Central memory CD8-positive, alpha-beta T cell (primary cell): Measurements from ENCODE around the gene RSAD1.
A peak's percentile ranks its signal among the peaks of the same experiment; 100 is the strongest.

Experiments used
- ATAC-seq: fragments of 150-1000 bp; cut with Tn5 transposase; replicated peaks from 2 replicates; pipeline ENCODE4 v1.10.0; 2022; ENCODE audit warnings: mild to moderate bottlenecking, moderate FRiP score, moderate number of reproducible peaks; ENCODE audit not compliant: poor library complexity, severe bottlenecking; ENCODE audit errors: extremely low read depth
- DNase-seq, 2 donors: peaks; one replicate each; pipeline ENCODE4 v3.0.0; 2021; ENCODE audit warnings: low spot score in 2 of 2
- H3K27ac Mint-ChIP-seq: one replicate; pipeline ENCODE4 v1.8.0; 2022; ENCODE audit warnings: low read depth, mild to moderate bottlenecking, moderate library complexity, mixed read lengths
- H3K27me3 Mint-ChIP-seq: one replicate; pipeline ENCODE4 v1.8.0; 2022; ENCODE audit warnings: mixed read lengths
- H3K36me3 Mint-ChIP-seq: one replicate; pipeline ENCODE4 v1.8.0; 2022; ENCODE audit warnings: mild to moderate bottlenecking, moderate library complexity, mixed read lengths; ENCODE audit not compliant: insufficient read depth
- H3K4me1 Mint-ChIP-seq: one replicate; pipeline ENCODE4 v1.8.0; 2022; ENCODE audit warnings: mixed read lengths
- H3K4me3 Mint-ChIP-seq: one replicate; pipeline ENCODE4 v1.8.0; 2022; ENCODE audit warnings: mild to moderate bottlenecking, moderate library complexity, mixed read lengths
- H3K9me3 Mint-ChIP-seq: one replicate; pipeline ENCODE4 v1.8.0; 2022; ENCODE audit warnings: mixed read lengths

Gene RSAD1

DNA sequence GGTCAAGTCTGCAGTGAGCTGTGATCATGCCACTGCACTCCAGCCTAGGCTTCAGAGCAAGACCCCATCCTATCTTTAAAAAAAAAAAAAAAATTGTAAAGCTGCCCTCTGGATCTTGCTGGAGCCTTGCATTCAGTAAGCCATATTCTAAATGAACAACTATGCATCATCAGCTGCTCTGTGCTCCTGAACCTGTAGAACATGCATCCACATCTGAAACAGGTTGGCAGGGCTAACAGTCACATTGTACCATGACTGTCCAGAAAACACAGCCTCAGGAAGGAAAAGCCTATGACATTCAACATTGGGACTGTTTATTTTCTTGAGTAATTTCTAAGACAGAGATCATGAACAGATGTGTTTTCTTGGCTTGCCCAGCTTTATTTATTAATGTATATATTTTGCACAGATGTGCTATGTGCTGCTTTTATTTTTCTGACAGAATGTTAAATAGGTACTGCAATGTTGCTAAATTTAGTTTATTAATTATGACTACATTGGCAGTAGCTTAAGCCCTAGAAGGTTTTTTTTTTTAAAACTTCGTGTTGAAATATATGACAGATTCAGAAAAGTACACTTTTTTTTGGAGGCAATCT, 32.8 kb upstream of the RSAD1 start:
- Mint-ChIP-seq H3K4me1 (no peaks in the 10 kb centered on the region), H3K9me3 (no peaks in the 10 kb centered on the region), H3K4me3 (no peak overlapping the region), H3K36me3 (no peaks in the 10 kb centered on the region), H3K27me3 (no peaks in the 10 kb centered on the region), H3K27ac (no peak overlapping the region)
- DNase-seq (no peak), ATAC-seq (no peak)

DNA sequence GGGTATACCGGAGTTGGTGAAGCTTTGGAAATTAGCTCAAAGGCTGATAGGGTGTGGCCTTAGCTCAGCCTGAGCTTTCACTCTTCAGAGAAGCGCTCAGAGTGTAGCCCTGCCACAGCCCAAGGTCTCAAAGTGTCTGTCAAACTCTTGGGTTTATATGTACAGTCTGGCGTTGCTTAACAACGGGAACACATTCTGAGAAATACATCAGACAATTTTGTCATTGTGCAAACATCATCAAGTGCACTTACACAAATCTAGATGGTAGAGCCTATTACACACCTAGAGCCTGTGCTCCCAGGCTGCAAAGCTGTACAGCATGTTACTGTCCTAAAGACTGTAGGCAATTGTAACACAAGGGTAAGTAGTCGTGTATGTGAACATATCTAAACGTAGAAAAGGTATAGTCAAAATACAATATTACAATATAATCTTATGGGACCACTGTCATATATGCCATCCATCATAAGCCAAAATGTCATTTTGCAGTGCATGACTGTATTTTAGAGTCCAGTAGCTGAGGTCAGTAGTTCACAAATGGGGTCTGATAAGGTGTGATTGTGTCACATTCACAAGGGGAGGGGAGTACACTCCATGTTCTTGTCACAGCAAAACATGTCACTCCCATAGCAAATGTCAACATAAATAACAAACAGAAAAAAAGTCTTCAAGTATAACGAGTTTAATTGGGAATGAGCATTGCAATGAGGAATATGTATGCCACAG, 30.6 kb upstream of the RSAD1 start:
- H3K36me3 Mint-ChIP-seq, result no peaks in the 10 kb centered on the region
- H3K4me1 Mint-ChIP-seq, result no peaks in the 10 kb centered on the region
- H3K27ac Mint-ChIP-seq, result no peak overlapping the region
- no peak overlapping the region for H3K4me3 Mint-ChIP-seq
- no peaks in the 10 kb centered on the region for H3K9me3 Mint-ChIP-seq
- ATAC-seq (no peak), DNase-seq (no peak)
- no peaks in the 10 kb centered on the region for H3K27me3 Mint-ChIP-seq

DNA sequence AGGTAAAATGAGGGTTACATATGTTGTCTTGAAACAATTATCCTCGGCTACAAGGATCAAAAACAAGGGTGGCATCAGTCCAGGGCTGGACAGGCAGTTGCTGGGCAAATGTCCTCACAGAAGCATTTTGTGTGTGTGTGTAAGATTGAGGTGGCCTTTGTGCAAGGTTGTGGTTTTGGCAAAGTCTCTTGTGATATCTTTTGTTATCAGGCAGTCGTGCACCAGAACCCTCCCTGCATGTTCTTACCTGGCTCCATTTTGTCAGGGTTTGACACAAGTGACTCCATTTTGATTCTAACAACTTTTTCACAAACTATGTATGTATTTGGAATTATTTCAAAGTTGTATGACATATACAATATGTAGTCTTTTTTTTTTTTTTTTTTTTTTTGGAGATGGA, 30.0 kb upstream of the RSAD1 start:
- Mint-ChIP-seq H3K9me3 (no peaks in the 10 kb centered on the region), H3K4me1 (no peaks in the 10 kb centered on the region), H3K4me3 (no peak overlapping the region), H3K27ac (no peak overlapping the region), H3K27me3 (no peaks in the 10 kb centered on the region), H3K36me3 (no peaks in the 10 kb centered on the region)
- DNase-seq (no peak), ATAC-seq (no peak)

DNA sequence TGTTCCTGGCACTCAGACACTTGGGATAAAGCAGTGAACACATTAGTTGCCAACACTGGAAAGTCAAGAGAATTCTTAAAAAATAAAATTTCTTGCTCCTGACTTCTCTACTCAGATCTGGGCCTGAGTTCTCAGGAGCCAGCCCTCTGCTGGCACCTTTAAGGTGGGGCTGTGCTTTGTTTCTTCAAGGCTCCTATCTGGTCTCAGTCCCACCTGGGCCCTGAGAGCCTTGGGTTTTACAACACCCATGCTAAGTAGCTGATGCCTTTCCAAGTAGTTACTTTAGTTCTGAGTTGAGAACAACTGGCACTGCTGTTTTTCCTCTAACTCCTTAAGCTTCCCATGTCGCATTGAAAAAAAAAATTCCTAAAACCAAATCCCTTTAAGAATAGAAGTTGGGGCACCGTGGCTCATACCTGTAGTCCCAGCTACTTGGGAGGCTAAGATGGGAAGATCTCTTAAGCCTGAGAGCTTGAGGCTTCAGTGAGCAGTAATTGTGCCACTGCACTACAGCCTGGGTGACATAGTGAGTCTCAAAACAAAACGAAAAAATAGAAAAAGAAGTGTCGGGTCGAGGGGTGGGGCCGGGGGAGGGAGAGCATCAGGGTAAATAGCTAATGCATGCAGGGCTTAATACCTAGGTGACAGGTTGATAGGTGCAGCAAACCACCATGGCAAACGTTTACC, 26.6 kb upstream of the RSAD1 start:
- Mint-ChIP-seq H3K27me3 (no peaks in the 10 kb centered on the region), H3K4me1 (no peaks in the 10 kb centered on the region), H3K4me3 (no peak overlapping the region), H3K9me3 (no peaks in the 10 kb centered on the region), H3K36me3 (peaks cover 3% of the 10 kb centered on the region), H3K27ac (peak overlapping the region; percentile 4)
- DNase-seq (no peak), ATAC-seq (no peak)

DNA sequence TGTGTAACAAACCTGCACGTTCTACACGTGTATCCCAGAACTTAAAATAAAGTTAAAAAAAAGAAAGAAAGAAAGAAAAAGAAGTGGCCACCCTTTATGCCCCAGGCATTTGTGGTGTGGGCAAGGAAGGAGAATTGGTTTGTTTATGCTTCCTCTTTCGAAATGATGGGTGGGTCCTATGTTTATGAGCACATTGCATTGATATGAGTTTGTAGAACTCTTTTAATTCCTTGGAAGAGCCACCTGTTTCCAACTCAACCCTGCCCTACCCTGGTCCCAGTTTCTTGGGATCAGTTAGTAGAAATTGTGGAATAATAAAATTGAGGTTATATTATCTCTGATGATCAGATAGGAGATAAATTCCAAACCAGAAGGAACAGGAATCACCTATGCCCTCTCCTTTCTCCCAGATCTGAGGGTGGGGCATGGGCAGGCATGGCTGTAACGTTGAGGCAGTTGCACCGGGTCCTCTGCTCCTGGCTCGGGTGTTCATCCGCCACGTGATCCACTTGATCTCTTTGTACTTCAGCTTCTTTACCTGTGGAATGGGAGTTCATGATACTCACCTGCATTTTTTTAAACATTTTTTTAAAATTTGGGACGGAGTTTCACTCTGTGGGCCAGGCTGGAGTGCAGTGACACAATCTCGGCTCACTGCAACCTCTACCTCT, 25.9 kb upstream of the RSAD1 start:
- Mint-ChIP-seq H3K4me1 (no peaks in the 10 kb centered on the region), H3K9me3 (no peaks in the 10 kb centered on the region), H3K4me3 (no peak overlapping the region), H3K36me3 (peaks cover 3% of the 10 kb centered on the region), H3K27me3 (no peaks in the 10 kb centered on the region), H3K27ac (no peak overlapping the region)
- no peak for DNase-seq
- ATAC-seq, result no peak

DNA sequence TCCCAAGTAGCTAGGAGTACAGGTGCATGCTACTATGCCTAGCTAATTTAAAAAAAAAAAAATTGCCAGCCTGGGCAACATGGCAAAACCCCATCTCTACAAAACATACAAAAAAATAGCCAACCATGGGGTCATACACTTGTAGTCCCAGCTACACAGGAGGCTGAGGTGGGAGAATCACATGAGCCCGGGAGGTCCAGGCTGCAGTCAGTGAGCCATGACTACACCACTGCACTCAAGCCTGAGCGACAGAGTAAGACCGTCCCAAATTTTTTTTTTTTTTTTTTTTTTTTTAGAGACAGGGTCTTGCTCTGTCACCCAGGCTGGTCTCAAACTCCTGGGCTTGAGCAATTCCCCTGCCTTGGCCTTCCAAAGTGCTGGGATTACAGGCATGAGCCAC, 24.8 kb upstream of the RSAD1 start:
- Mint-ChIP-seq H3K27ac (no peak overlapping the region), H3K27me3 (no peaks in the 10 kb centered on the region), H3K4me1 (no peaks in the 10 kb centered on the region), H3K36me3 (peaks cover 3% of the 10 kb centered on the region), H3K9me3 (no peaks in the 10 kb centered on the region), H3K4me3 (no peak overlapping the region)
- ATAC-seq (no peak), DNase-seq (no peak)

DNA sequence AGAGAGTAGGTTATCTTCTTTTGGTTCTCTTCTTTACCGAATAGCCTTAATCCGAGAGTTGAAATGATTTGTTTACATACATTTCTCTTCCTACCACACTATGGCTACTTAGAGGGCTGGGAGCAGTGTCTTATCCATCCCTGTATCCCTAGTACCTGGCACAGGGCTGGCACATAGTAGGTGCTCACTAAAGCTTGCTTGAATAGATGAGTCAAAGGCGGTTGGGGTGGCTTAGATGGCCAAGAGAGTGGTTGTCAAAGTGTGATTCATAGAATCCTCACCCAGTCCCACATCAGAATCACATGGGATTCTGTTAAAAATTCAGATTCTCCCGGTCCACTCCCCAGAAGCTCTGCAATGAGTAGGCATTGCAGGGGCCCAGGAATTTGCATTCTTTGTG, 21.0 kb upstream of the RSAD1 start:
- Mint-ChIP-seq H3K4me3 (no peak overlapping the region), H3K27ac (no peak overlapping the region), H3K9me3 (no peaks in the 10 kb centered on the region), H3K27me3 (no peaks in the 10 kb centered on the region), H3K4me1 (no peaks in the 10 kb centered on the region), H3K36me3 (peaks cover 3% of the 10 kb centered on the region)
- no peak for ATAC-seq
- no peak for DNase-seq

DNA sequence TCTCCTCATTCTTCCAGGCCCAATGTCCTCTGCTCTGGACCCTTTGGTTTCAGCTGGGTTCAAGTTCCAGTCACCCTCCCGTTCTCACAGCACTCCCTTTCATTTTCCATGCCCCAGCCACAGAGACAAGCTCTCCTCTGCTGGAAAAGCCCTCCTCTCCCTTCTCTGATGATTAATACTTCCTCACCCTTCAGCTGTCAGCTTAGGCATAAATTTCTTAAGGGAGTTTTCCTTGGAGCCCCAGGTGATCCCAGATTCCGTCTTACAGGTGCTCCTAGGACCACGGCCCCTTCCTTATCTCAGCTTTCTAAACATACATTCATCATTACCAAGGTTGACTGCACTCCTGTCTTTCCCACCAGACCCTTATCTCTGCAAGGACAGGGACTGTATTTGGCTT, 20.4 kb upstream of the RSAD1 start:
- DNase-seq (no peak), ATAC-seq (no peak)
- Mint-ChIP-seq H3K36me3 (peaks cover 3% of the 10 kb centered on the region), H3K27ac (no peak overlapping the region), H3K4me1 (no peaks in the 10 kb centered on the region), H3K27me3 (no peaks in the 10 kb centered on the region), H3K4me3 (no peak overlapping the region), H3K9me3 (no peaks in the 10 kb centered on the region)

DNA sequence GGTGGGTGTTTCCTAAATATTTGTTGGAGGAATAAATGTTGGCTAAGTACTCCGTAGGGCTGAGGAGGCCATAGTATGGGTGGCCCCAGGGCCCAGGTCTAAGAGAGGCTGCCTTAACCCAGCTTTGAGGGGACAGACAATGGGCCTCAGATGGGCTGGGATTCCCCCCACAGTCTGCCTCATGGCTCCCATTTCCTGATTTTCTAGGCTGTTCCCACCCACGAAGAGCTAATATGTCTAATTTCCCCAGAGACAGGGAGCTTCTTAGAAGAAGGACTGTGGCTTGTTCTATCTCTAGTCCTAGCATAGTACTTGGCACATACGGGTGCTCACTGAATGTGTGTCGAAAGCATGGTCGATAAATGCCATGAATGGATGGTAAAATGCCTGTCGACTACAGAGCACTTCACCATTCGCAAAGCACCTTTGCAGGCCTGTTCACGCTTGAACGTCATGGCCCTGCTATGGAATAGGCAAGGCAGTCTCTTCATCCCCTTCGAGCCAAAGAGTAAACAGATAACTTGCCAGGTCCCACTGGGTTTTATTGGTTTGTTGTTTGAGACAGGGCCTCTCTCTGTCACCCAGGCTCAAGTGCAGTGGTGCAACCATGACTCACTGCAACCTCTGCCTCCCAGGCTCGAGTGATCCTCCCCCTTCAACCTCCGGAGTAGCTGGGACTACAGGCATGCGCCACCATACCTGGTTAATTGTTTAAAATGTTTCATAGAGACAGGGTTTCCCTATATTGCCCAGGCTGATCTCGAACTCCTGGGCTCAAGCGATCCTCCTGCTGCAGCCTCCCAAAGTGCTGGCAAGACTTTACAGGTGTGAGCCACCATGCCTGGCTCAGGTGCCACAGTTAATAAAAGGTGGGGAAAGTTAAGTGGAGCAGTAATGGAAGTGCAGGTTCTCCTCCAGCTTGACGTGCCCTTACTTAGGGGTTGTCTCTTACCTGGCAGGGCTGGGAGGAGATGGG, 19.7 kb upstream of the RSAD1 start:
- Mint-ChIP-seq H3K27ac (no peak overlapping the region), H3K4me3 (no peak overlapping the region), H3K9me3 (no peaks in the 10 kb centered on the region), H3K36me3 (peaks cover 3% of the 10 kb centered on the region), H3K4me1 (no peaks in the 10 kb centered on the region), H3K27me3 (no peaks in the 10 kb centered on the region)
- no peak for ATAC-seq
- DNase-seq, result no peak

DNA sequence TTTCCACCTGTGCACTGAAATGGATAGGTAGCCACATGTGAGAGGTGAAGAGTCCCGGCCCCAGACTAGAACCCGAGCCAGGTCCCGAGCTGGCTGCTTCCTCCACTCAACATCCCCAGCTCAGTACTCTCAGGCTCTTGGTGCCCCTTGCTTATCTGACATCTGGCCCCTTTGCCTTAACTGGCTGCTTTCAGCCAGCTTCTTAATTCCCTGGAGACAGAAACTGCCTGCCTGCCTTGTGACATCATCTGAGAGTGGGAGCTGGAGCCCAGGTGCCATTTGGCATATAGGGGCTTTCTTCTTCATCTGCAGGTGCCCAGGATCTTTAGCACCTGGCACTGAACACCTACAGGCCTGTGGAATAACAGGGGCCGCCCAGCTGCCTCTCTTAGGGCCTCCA, 18.9 kb upstream of the RSAD1 start:
- H3K4me1 Mint-ChIP-seq, result no peaks in the 10 kb centered on the region

DNA sequence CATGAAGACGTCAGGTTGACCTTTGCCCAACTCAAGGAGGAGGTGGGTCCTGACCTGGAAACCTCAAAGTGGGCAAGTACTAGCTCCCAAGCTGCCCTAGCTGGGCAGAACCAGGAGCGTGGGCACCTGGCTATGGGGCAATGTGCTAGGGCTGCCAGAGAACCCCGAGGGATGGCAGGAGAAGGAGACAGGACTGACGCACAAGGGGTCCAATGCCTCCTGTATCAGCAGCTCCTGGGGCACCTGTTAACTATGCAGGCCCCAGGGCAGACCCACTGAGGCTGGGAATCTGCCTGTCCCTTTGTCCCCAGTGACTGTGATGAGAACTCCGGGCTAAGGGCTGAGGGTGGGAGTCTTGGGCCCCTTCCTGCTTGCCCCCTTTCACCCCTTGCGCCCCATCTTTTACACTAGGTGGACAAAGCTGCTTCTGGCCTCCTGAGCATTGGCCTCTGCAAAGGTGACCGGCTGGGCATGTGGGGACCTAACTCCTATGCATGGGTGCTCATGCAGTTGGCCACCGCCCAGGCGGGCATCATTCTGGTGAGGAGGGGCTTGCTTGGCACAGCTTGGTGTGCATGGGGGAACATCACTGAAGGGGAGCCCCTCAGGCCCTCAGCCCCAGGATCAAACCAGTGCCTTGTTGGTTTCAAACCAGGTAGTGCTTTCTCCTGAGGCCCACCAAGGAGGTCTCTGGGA, 17.7 kb upstream of the RSAD1 start:
- H3K9me3 Mint-ChIP-seq, result no peaks in the 10 kb centered on the region

More for the DNA sequence above, 18.9 kb upstream of the RSAD1 start:
- H3K36me3 Mint-ChIP-seq, result peaks cover 3% of the 10 kb centered on the region
- no peaks in the 10 kb centered on the region for H3K9me3 Mint-ChIP-seq
- no peak overlapping the region for H3K27ac Mint-ChIP-seq
- peaks cover under 1% of the 10 kb centered on the region for H3K27me3 Mint-ChIP-seq
- DNase-seq (no peak), ATAC-seq (no peak)
- H3K4me3 Mint-ChIP-seq, result no peak overlapping the region

More for the DNA sequence above, 17.7 kb upstream of the RSAD1 start:
- H3K4me3 Mint-ChIP-seq, result no peak overlapping the region
- DNase-seq (no peak), ATAC-seq (no peak)
- peaks cover 9% of the 10 kb centered on the region for H3K27me3 Mint-ChIP-seq
- no peak overlapping the region for H3K27ac Mint-ChIP-seq
- H3K36me3 Mint-ChIP-seq, result peaks cover 3% of the 10 kb centered on the region
- H3K4me1 Mint-ChIP-seq, result no peaks in the 10 kb centered on the region
